SK-N-SH (cell line): ENCODE data around the gene GTPBP3. TPM values are rescaled to one million over a fixed set of nuclear protein-coding genes. Genes with fewer than 3 reads are reported as not detected.

Experiments used
- CTCF ChIA-PET: fragments of 300-600, 350-600 bp; formaldehyde crosslinking; extraction: SDS; loops from one replicate; lab custom pipeline; 2021; lab: Yijun Ruan, JAX
- POLR2A ChIA-PET: fragments of 350-600 bp; sonication (Branson Sonifier 250); formaldehyde crosslinking; extraction: SDS; loops from one replicate; lab custom pipeline; 2020; ENCODE audit warnings: antibody characterized with exemption, inconsistent platforms; lab: Yijun Ruan, JAX
- DNase-seq: peaks from one replicate; pipeline ENCODE4 v3.0.0; 2012
- H2AFZ ChIP-seq: fragments of 200-600 bp; sonication (generic); 2 replicates; pipeline ENCODE4 v1.8.1; 2016; ENCODE audit warnings: antibody characterized with exemption, mild to moderate bottlenecking, low read depth
- H3F3A ChIP-seq: fragments of 200-600 bp; sonication (generic); replicated peaks from 2 replicates; pipeline ENCODE3; 2016; ENCODE audit warnings: antibody characterized with exemption, mild to moderate bottlenecking; ENCODE audit not compliant: insufficient read depth
- H3K27ac ChIP-seq, 2 experiments: fragments of 200-500 bp in 1 of 2; fragments of 200-600 bp in 1 of 2; sonication (Bioruptor generic) in 1 of 2; sonication (generic), shearing (Covaris generic) in 1 of 2; 2 replicates each; pipeline versions ENCODE4 v1.5.1 to v1.6.1; 2014 to 2016; ENCODE audit warnings: low read depth in 2 of 2, inconsistent platforms in 1 of 2, low read length in 1 of 2, mild to moderate bottlenecking in 1 of 2, mixed read lengths in 1 of 2
- H3K27me3 ChIP-seq: fragments of 200-600 bp; sonication (generic), shearing (Covaris generic); 2 replicates; pipeline ENCODE4 v1.6.1; 2016; ENCODE audit warnings: mixed run types; ENCODE audit not compliant: insufficient read depth
- H3K36me3 ChIP-seq, 2 experiments: fragments of 200-500 bp in 1 of 2; fragments of 200-600 bp in 1 of 2; sonication (Bioruptor generic) in 1 of 2; sonication (generic) in 1 of 2; replicated peaks in 1 of 2; 2 replicates each; pipeline versions ENCODE3 to v1.5.1; 2014 to 2016; ENCODE audit warnings: low read length in 1 of 2, mild to moderate bottlenecking in 1 of 2; ENCODE audit not compliant: insufficient read depth in 2 of 2, control insufficient read depth in 1 of 2
- H3K4me1 ChIP-seq, 2 experiments: fragments of 200-500 bp in 1 of 2; fragments of 200-600 bp in 1 of 2; sonication (Bioruptor generic) in 1 of 2; sonication (generic), shearing (Covaris generic) in 1 of 2; 2 replicates each; pipeline versions ENCODE4 v1.5.1 to v1.6.1; 2014 to 2016; ENCODE audit warnings: low read depth in 1 of 2, low read length in 1 of 2, mixed run types in 1 of 2; ENCODE audit not compliant: insufficient read depth in 2 of 2, control insufficient read depth in 1 of 2
- H3K4me2 ChIP-seq: fragments of 200-600 bp; sonication (generic), shearing (Covaris generic); 2 replicates; pipeline ENCODE4 v1.6.1; 2017; ENCODE audit warnings: mixed run types
- H3K4me3 ChIP-seq, 2 experiments: fragments of 200-500 bp in 1 of 2; fragments of 200-600 bp in 1 of 2; sonication (Bioruptor generic) in 1 of 2; sonication (generic), shearing (Covaris generic) in 1 of 2; 2 replicates each; pipeline versions ENCODE4 v1.5.1 to v1.8.1; 2014 to 2016; ENCODE audit warnings: low read depth in 2 of 2, inconsistent platforms in 1 of 2, low read length in 1 of 2, mild to moderate bottlenecking in 1 of 2, mixed read lengths in 1 of 2, moderate library complexity in 1 of 2
- H3K79me2 ChIP-seq: fragments of 200-600 bp; sonication (generic); 2 replicates; pipeline ENCODE4 v1.8.1; 2017; ENCODE audit warnings: mild to moderate bottlenecking; ENCODE audit not compliant: insufficient read depth
- H3K9ac ChIP-seq: fragments of 200-600 bp; sonication (generic); 2 replicates; pipeline ENCODE4 v1.6.1; 2017; ENCODE audit warnings: mixed run types
- H3K9me2 ChIP-seq: fragments of 200-600 bp; sonication (generic); 2 replicates; pipeline ENCODE4 v1.6.1; 2017; ENCODE audit warnings: mixed run types
- H3K9me3 ChIP-seq: fragments of 200-600 bp; sonication (generic); 2 replicates; pipeline ENCODE4 v1.6.1; 2017; ENCODE audit warnings: mixed run types, mild to moderate bottlenecking, moderate library complexity
- H4K20me1 ChIP-seq: fragments of 200-600 bp; sonication (generic); 2 replicates; pipeline ENCODE4 v1.6.1; 2017; ENCODE audit warnings: mild to moderate bottlenecking, mixed run types; ENCODE audit not compliant: insufficient read depth
- CHD2 ChIP-seq: fragments of 150-350 bp; IDR thresholded peaks from 2 replicates; pipeline ENCODE4 v1.6.1; 2018; ENCODE audit warnings: low read length; ENCODE audit not compliant: partially characterized antibody
- CTCF ChIP-seq: fragments of 200-600 bp; sonication (generic); IDR thresholded peaks from 2 replicates; pipeline ENCODE4 v1.6.1; 2017; ENCODE audit warnings: antibody characterized with exemption, mild to moderate bottlenecking, moderate library complexity
- ELF1 ChIP-seq: IDR thresholded peaks from 2 replicates; pipeline ENCODE4 v1.4.0; 2012
- EZH2phosphoT487 ChIP-seq: fragments of 200-600 bp; sonication (generic); IDR thresholded peaks from 2 replicates; pipeline ENCODE4 v1.6.1; 2017; ENCODE audit warnings: low read depth, mixed run types, mild to moderate bottlenecking, antibody characterized with exemption, moderate library complexity, borderline replicate concordance
- FOXM1 ChIP-seq: IDR thresholded peaks from 2 replicates; pipeline ENCODE4 v1.4.0; 2012; ENCODE audit warnings: low read depth, mild to moderate bottlenecking
- JUND ChIP-seq: IDR thresholded peaks from 2 replicates; pipeline ENCODE4 v1.4.0; 2012
- MEF2A ChIP-seq: IDR thresholded peaks from 2 replicates; pipeline ENCODE4 v1.4.0; 2012; ENCODE audit warnings: low read depth, borderline replicate concordance
- MXI1 ChIP-seq: IDR thresholded peaks from 2 replicates; pipeline ENCODE4 v1.6.1; 2012; ENCODE audit warnings: mild to moderate bottlenecking, low read depth, low read length, improper control_type of control experiment
- NFIC ChIP-seq: IDR thresholded peaks from 2 replicates; pipeline ENCODE4 v1.4.0; 2012; ENCODE audit warnings: borderline replicate concordance
- NRF1 ChIP-seq: IDR thresholded peaks from 2 replicates; pipeline ENCODE4 v1.6.1; 2012; ENCODE audit warnings: low read depth, mild to moderate bottlenecking, low read length
- RAD21 ChIP-seq: IDR thresholded peaks from 2 replicates; pipeline ENCODE4 v1.6.1; 2012; ENCODE audit warnings: mild to moderate bottlenecking, low read length
- RXRA ChIP-seq: IDR thresholded peaks from 2 replicates; pipeline ENCODE4 v1.4.0; 2012; ENCODE audit warnings: low read depth, mild to moderate bottlenecking, borderline replicate concordance
- SMC3 ChIP-seq: IDR thresholded peaks from 2 replicates; pipeline ENCODE4 v1.6.1; 2012; ENCODE audit warnings: low read depth, low read length, improper control_type of control experiment
- TAF1 ChIP-seq: IDR thresholded peaks from 2 replicates; pipeline ENCODE4 v1.6.1; 2012; ENCODE audit warnings: low read depth, mild to moderate bottlenecking, low read length, moderate library complexity, borderline replicate concordance
- TCF12 ChIP-seq: IDR thresholded peaks from 2 replicates; pipeline ENCODE4 v1.4.0; 2012
- TEAD4 ChIP-seq: IDR thresholded peaks from 2 replicates; pipeline ENCODE4 v1.4.0; 2012; ENCODE audit warnings: mild to moderate bottlenecking, borderline replicate concordance; ENCODE audit not compliant: insufficient read depth
- YY1 ChIP-seq: IDR thresholded peaks from 2 replicates; pipeline ENCODE4 v1.4.0; 2012; ENCODE audit warnings: low read depth, mild to moderate bottlenecking
- ZBTB33 ChIP-seq: IDR thresholded peaks from 2 replicates; pipeline ENCODE4 v1.4.0; 2012; ENCODE audit warnings: low read depth, borderline replicate concordance
- WGBS: methylation state at CpG from one replicate; pipeline ENCODE4 v1.1.6; 2017; ENCODE audit warnings: low lambda C conversion rate; 5-methylcytosine and 5-hydroxymethylcytosine counted together
- polyA plus RNA-seq, 3 experiments: library from polyadenylated mRNA; depleted of rRNA; stranded (reverse); fragments of >200 nt; gene quantifications; 2 replicates each; pipeline ENCODE4 v1.2.3, GENCODE V29; 2012
- TF ChIP-seq, protein P1 (sequence below): fragments of 150-350 bp; IDR thresholded peaks from 2 replicates; pipeline ENCODE4 v1.6.1; 2016; ENCODE audit warnings: mild to moderate bottlenecking, low read depth, low read length
- TF ChIP-seq, protein P2 (sequence below): IDR thresholded peaks from 2 replicates; pipeline ENCODE4 v1.4.0; 2012; ENCODE audit warnings: low read depth

The GTPBP3 gene
- polyA plus RNA-seq, 1 of the 3 experiments (the other 2 are of a cell fraction): 21.6 TPM

- peak overlapping the region; percentile 71 for H3K9ac ChIP-seq
- CTCF ChIA-PET: interaction anchor here (0.6 to 2.5 kb wide), 3 partner anchors 9 to 44 kb away, joined by 3 to 17 read pairs (median 4); no protein-coding TSS in a partner anchor
- peak overlapping the region in 1 of 2 experiments; percentile 77; a peak in 2 of 4 replicates for H3K27ac ChIP-seq
Observed at GRCh38 chr19:17302391-17303166, 34.8 kb upstream of the GTPBP3 start.

DNA sequence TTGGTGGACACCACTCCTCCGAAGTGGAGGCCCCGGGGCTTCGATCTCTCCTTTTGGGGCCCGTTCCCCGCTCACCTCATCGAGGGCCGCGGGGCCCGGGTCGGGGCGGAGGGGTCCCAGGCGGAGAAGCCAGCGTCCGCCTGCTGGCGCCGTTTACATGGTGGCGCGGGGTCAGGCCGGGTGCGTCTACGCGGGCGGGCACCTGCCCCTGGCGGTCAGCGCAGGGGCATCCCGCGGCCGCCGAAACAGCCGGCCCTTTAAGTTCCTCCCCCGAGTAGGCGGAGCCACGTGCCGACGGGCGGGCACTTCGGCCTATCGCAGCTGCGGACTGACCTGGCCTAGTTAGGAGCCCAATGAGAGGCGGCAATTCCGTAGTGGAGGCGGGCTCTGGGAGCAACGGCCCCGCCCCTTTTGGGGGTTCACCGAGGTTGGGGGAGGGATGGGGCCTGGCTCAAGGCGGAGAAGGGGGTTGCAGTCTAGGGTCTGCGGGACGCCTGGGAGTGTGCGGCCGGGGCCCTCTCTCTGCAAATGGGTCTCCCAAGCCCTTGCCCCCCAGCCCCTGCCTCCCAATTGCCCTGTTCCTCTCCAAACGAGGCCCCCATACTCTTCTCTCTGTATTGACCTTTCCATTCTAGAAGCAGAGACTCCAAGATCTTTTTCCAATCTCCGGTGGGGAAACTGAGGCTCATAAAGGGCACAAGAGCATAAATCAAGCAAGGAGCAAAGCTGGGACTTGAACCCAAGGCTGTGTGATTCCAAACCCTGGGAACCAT lies 34.0 kb upstream of the GTPBP3 start, which contains the start of gene ABHD8:
Gene ABHD8 (minus strand): TSS at position 259 of the 773 bp plus-strand sequence. CDS start 1,809 bp downstream, outside the sequence.
- Histone ChIP-seq H3K27me3 (no peaks in the 10 kb centered on the region), H3K36me3 (no peaks in the 10 kb centered on the region), H3K9ac (peak within 1 kb of the TSS; percentile 71), H3K4me3 (peak within 1 kb of the TSS; percentile 72 to 73), H3K4me2 (peak within 1 kb of the TSS; percentile 87), H3K9me2 (no peaks in the 10 kb centered on the region), H2AFZ (peak within 1 kb of the TSS; percentile 90), H3K27ac (peak within 1 kb of the TSS in 1 of 2 experiments; percentile 77; a peak in 2 of 4 replicates), H3K4me1 (peaks cover 12 to 30% of the 10 kb centered on the region in 2 experiments; a peak in 3 of 4 replicates), H4K20me1 (no peaks in the 10 kb centered on the region), H3F3A (peaks cover 18% of the 10 kb centered on the region), H3K79me2 (peaks cover 21% of the 10 kb centered on the region), H3K9me3 (no peaks in the 10 kb centered on the region)
- CTCF ChIA-PET: interaction anchor here (0.7 to 2.5 kb wide), 5 partner anchors 10 to 83 kb away, joined by 3 to 17 read pairs (median 4); no protein-coding TSS in a partner anchor
- peak; percentile 95 for DNase-seq
- POLR2A ChIA-PET: interaction anchor here (0.7 to 2.2 kb wide), 4 partner anchors 11 to 516 kb away, joined by 3 to 4 read pairs (median 3); partner anchors contain the start of gene USE1
- 6% methylated on average over 15 of the region's 52 CpGs for WGBS
- TF ChIP-seq RAD21: no peak
- no peak for TF ChIP-seq NFIC
- no peak for TF ChIP-seq SMC3
- TF ChIP-seq CHD2: peak; percentile 83
- no peak for TF ChIP-seq NRF1
- peak; percentile 60 for TF ChIP-seq CTCF
- no peak for TF ChIP-seq TAF1
- TF ChIP-seq FOXM1: no peak
- TF ChIP-seq ZBTB33: no peak
- TF ChIP-seq MXI1: peak; percentile 47
- TF ChIP-seq EZH2phosphoT487: no peak
- TF ChIP-seq TCF12: no peak
- no peak for TF ChIP-seq YY1
- no peak for TF ChIP-seq JUND
- TF ChIP-seq, protein P1, sequence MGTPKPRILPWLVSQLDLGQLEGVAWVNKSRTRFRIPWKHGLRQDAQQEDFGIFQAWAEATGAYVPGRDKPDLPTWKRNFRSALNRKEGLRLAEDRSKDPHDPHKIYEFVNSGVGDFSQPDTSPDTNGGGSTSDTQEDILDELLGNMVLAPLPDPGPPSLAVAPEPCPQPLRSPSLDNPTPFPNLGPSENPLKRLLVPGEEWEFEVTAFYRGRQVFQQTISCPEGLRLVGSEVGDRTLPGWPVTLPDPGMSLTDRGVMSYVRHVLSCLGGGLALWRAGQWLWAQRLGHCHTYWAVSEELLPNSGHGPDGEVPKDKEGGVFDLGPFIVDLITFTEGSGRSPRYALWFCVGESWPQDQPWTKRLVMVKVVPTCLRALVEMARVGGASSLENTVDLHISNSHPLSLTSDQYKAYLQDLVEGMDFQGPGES: peak; percentile 74
- no peak for TF ChIP-seq TEAD4
- no peak for TF ChIP-seq ELF1
- TF ChIP-seq MEF2A: no peak
- TF ChIP-seq, protein P2, sequence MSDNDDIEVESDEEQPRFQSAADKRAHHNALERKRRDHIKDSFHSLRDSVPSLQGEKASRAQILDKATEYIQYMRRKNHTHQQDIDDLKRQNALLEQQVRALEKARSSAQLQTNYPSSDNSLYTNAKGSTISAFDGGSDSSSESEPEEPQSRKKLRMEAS: 0 out of 2 replicates have a peak, but pooled peaks have one; percentile 51

More at GRCh38 chr19:17302391-17303166, 34.8 kb upstream of the GTPBP3 start:
- Histone ChIP-seq H3F3A (peaks cover 18% of the 10 kb centered on the region), H3K79me2 (peaks cover 17% of the 10 kb centered on the region), H3K9me2 (no peaks in the 10 kb centered on the region), H3K4me2 (peak overlapping the region; percentile 87), H3K4me1 (peaks cover 12 to 27% of the 10 kb centered on the region in 2 experiments; a peak in 3 of 4 replicates), H3K36me3 (peaks cover 0 to 3% of the 10 kb centered on the region in 2 experiments), H2AFZ (peak overlapping the region; percentile 82), H3K4me3 (peak overlapping the region; percentile 72 to 73), H3K9me3 (no peaks in the 10 kb centered on the region), H4K20me1 (no peaks in the 10 kb centered on the region), H3K27me3 (no peaks in the 10 kb centered on the region)
- POLR2A ChIA-PET: interaction anchor here (2.2 kb wide), 1 partner anchor 31 kb away, joined by 4 read pairs; no protein-coding TSS in a partner anchor
- WGBS: 43% methylated on average over 6 of the region's 29 CpGs
- no peak for DNase-seq
- TF ChIP-seq RXRA: no peak
- TF ChIP-seq TCF12: no peak
- no peak for TF ChIP-seq JUND
